GM10266 (cell line): ENCODE data around the gene PDIA3.

Experiments used
- DNase-seq: peaks from one replicate; pipeline ENCODE4 v3.0.0; 2012; ENCODE audit errors: extremely low spot score
- CTCF ChIP-seq: IDR thresholded peaks from 2 replicates; pipeline ENCODE4 v1.5.1; 2012; ENCODE audit warnings: mild to moderate bottlenecking, low read depth; ENCODE audit not compliant: control insufficient read depth, insufficient read depth; ENCODE audit errors: missing control alignments

PDIA3 gene

GRCh38 chr15:43789409-43789808 is 43.2 kb downstream of the PDIA3 start:
- no peak for DNase-seq
- TF ChIP-seq CTCF: no peak

- peak; percentile 94 for DNase-seq
- TF ChIP-seq CTCF: no peak
Observed at GRCh38 chr15:43791993-43792760, 45.9 kb downstream of the PDIA3 start, which contains the start of gene SERF2. Gene SERF2, plus strand, starts transcription at chr15:43792320. Its CDS starts 57 bp downstream, at chr15:43792377.

- DNase-seq: peak; percentile 36
- TF ChIP-seq CTCF: no peak
Observed at GRCh38 chr15:43792761-43793476, 46.7 kb downstream of the PDIA3 start.

GRCh38 chr15:43793647-43794046 is 47.4 kb downstream of the PDIA3 start:
- TF ChIP-seq CTCF: no peak
- no peak for DNase-seq

GRCh38 chr15:43794269-43795037 is 48.2 kb downstream of the PDIA3 start:
- DNase-seq: no peak
- no peak for TF ChIP-seq CTCF

- DNase-seq: no peak
- TF ChIP-seq CTCF: no peak
Observed at GRCh38 chr15:43795197-43795596, 49.0 kb downstream of the PDIA3 start.
